Ascending aorta (tissue), 2 donors: Measurements from ENCODE around the gene STMN1. TPM values are rescaled to one million over a fixed set of nuclear protein-coding genes. Genes with fewer than 3 reads are reported as not detected.
A peak's percentile ranks its signal among the peaks of the same experiment; 100 is the strongest.

Source experiments
- DNase-seq, 2 donors: peaks; one replicate each; pipeline ENCODE4 v3.0.0-alpha.2; 2019; ENCODE audit warnings: low spot score in 2 of 2
- H3K27ac ChIP-seq, 2 donors: fragments of 200-600 bp; sonication (generic); one replicate each; pipeline ENCODE4 v1.5.1; 2016 to 2017; ENCODE audit warnings: mild to moderate bottlenecking in 1 of 2
- H3K27me3 ChIP-seq: fragments of 200-600 bp; sonication (generic); one replicate; pipeline ENCODE4 v1.5.1; 2017
- H3K36me3 ChIP-seq, 2 donors: fragments of 200-600 bp; sonication (generic); one replicate each; pipeline ENCODE4 v1.5.1; 2016
- H3K4me1 ChIP-seq, 2 donors: fragments of 200-600 bp; sonication (generic); one replicate each; pipeline ENCODE4 v1.5.1; 2016 to 2017; ENCODE audit warnings: mild to moderate bottlenecking in 1 of 2
- H3K4me3 ChIP-seq, 2 donors: fragments of 200-600 bp; sonication (generic); one replicate each; pipeline ENCODE4 v1.5.1; 2016 to 2017; ENCODE audit warnings: mild to moderate bottlenecking in 1 of 2
- H3K9me3 ChIP-seq, 2 donors: fragments of 200-600 bp; sonication (generic); one replicate each; pipeline ENCODE4 v1.5.1; 2016
- CTCF ChIP-seq, 3 experiments: fragments of 200-600 bp in 2 of 3; fragments of 450-650 bp in 1 of 3; sonication (generic) in 2 of 3; IDR thresholded peaks; one replicate each; pipeline ENCODE4 v1.5.1; 2016 to 2019; ENCODE audit warnings: antibody characterized with exemption in 3 of 3, mild to moderate bottlenecking in 1 of 3, moderate library complexity in 1 of 3
- intact Hi-C: fragments of 100-400 bp; cut with DNase I; formaldehyde crosslinking; loops from one replicate; pipeline ENCODE4 v1.15.1; 2023
- total RNA-seq: library from RNA; depleted of rRNA; stranded (reverse); fragments of >200 nt; gene quantifications from one replicate; pipeline ENCODE4 v1.1.0, GENCODE V29; 2016

STMN1 gene
- total RNA-seq, 1 donor from 2014 or later: 16.8 TPM

GRCh38 chr1:25922971-25923552 is 16.8 kb upstream of the STMN1 start:
- Histone ChIP-seq H3K36me3 (no peaks in the 10 kb centered on the region), H3K27ac (peak overlapping the region; percentile 77 to 84), H3K4me3 (peak overlapping the region; percentile 53 to 63), H3K4me1 (peaks cover 0 to 16% of the 10 kb centered on the region in 2 donors), H3K27me3 (no peaks in the 10 kb centered on the region), H3K9me3 (no peaks in the 10 kb centered on the region)
- intact Hi-C loops: no loop called here
- no peak for TF ChIP-seq CTCF (IDR thresholded peaks at IDR 0.05)
- DNase-seq: no peak

DNA sequence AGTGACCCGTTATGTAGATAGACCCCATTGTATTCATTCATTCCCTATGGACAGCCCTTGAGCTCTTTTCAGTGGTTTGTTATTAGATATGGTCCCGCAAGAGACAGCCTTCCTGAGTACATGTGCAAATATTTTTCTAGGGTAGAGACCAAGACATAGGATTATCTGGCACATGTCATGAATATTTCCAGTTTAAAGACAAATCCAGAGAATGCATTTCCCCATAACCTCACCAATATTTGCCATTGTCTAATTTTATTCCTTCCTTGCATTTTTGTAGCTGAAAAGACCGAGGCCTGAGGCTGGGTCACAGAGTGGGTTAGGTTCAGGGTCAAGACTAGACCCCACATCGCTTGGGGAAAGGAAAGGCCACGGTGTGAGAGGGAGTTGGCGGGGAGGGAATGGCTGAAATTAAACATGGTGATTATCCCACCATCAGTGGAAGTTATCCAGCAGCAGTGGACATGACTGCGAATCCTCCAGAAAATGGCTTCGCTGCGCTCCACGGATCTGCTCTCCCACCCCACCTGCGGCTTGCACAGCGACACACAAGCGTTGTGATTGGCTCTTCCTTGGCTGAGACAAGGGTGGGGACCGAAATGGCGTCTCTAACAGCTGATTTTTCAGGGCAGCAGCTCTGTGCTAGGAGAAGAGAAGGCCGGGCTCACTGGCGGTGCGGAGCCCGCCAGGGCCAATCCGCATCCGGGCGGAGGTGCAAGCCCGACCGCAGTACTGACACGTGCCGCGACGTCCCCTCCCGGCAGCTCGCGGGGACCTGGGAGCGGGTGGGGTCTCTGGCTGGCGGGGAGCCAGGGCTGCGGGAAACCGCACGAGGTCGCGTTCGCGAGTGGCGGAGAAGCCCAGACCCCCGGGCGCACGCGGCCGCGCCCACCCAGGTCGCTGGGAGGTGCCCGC is 16.1 kb upstream of the STMN1 start:
- Histone ChIP-seq H3K27ac (peak overlapping the region; percentile 77 to 84), H3K4me3 (peak overlapping the region; percentile 53 to 63), H3K9me3 (no peaks in the 10 kb centered on the region), H3K36me3 (no peaks in the 10 kb centered on the region), H3K27me3 (no peaks in the 10 kb centered on the region), H3K4me1 (peaks cover 0 to 16% of the 10 kb centered on the region in 2 donors)
- peak in 1 of 2 donors; percentile 71 for DNase-seq
- intact Hi-C loops: no loop called here
- TF ChIP-seq CTCF (IDR thresholded peaks at IDR 0.05): no peak

GRCh38 chr1:25918615-25919014 is 12.4 kb upstream of the STMN1 start:
- TF ChIP-seq CTCF (IDR thresholded peaks at IDR 0.05): no peak

DNA sequence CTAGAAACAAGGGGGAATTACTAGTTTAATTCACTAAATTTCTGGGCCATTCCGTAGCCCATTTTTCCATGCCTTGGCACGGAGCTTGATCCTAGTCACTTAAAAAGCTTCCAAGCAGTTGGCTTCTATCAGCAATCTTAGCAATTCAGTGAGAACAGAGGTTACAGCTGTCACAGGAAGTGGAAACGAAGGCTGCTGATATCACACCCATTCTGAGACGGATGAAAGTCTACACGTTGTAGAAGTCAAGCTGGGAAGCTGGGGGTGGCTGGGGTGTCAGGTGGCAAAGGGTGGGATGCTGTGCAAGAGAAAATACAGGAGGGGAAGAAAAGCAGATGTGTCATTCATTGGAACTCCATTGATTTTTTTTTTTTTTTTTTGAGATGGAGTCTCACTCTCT is 11.8 kb upstream of the STMN1 start:
- peaks cover 0 to 5% of the 10 kb centered on the region in 2 donors for H3K4me1 ChIP-seq
- no peaks in the 10 kb centered on the region for H3K27me3 ChIP-seq
- TF ChIP-seq CTCF (IDR thresholded peaks at IDR 0.05): no peak
- intact Hi-C loops: no loop called here
- H3K36me3 ChIP-seq: no peaks in the 10 kb centered on the region
- H3K4me3 ChIP-seq: no peak overlapping the region
- H3K27ac ChIP-seq: no peak overlapping the region
- no peaks in the 10 kb centered on the region for H3K9me3 ChIP-seq
- DNase-seq: no peak

More at GRCh38 chr1:25918615-25919014, 12.4 kb upstream of the STMN1 start:
- no peak overlapping the region for H3K4me3 ChIP-seq
- no peak overlapping the region for H3K27ac ChIP-seq
- intact Hi-C loops: no loop called here
- H3K4me1 ChIP-seq: peaks cover 0 to 10% of the 10 kb centered on the region in 2 donors
- no peak for DNase-seq
- no peaks in the 10 kb centered on the region for H3K36me3 ChIP-seq
- no peaks in the 10 kb centered on the region for H3K27me3 ChIP-seq
- H3K9me3 ChIP-seq: no peaks in the 10 kb centered on the region

DNA sequence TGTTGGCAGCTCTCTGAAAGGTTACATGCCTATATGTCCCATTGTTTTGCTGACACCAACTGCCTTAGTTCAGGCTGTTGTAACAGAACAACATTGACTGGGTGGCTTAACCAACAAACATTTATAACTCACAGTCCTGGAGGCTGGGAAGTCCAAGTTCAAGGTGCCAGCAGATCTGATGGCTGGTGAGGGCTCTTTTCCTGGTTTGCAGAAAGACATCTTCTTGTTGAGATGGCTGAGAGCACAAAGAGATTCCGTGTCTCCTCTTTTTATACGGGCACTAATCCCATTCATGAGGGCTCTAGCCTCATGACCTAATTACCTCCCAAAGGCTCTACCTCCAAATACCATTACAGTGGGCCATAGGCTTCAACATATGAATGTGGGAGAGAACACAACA is 10.2 kb upstream of the STMN1 start:
- no peaks in the 10 kb centered on the region for H3K9me3 ChIP-seq
- DNase-seq: no peak
- H3K4me1 ChIP-seq: no peaks in the 10 kb centered on the region
- intact Hi-C loops: no loop called here
- H3K27ac ChIP-seq: no peak overlapping the region
- H3K4me3 ChIP-seq: no peak overlapping the region
- no peaks in the 10 kb centered on the region for H3K36me3 ChIP-seq
- H3K27me3 ChIP-seq: no peaks in the 10 kb centered on the region
- no peak for TF ChIP-seq CTCF (IDR thresholded peaks at IDR 0.05)
